ENCODE results near the gene C1GALT1C1.

GRCh38 chrX:120672841-120673530 lies 43.1 kb upstream of the C1GALT1C1 start:
- TF ChIP-seq CTCF (IDR thresholded peaks at IDR 0.05) (no peak), POLR2A (IDR thresholded peaks at IDR 0.05) (no peak), POLR2AphosphoS5 (IDR thresholded peaks at IDR 0.05; ENCODE audit: insufficient read depth in 1 of 2, low read depth in 1 of 2) (no peak)

All from vagina (tissue), 2 donors.